WTC11 (cell line): ENCODE data around the gene GNAS-AS1. TPM values are rescaled to one million over a fixed set of nuclear protein-coding genes. Genes with fewer than 3 reads are reported as not detected.

Source experiments
- ATAC-seq: fragments of 200-7000 bp; cut with Tn5 transposase; 2 replicates; pipeline ENCODE4 v1.10.0; 2021; ENCODE audit warnings: mild to moderate bottlenecking, moderate library complexity
- CTCF ChIA-PET: fragments of 300-600 bp; sonication (Branson Sonifier 250); formaldehyde crosslinking; loops from one replicate; lab custom pipeline; 2021; ENCODE audit warnings: antibody characterized with exemption; lab: Charles Lee
- POLR2A ChIA-PET: fragments of 350-600 bp; sonication (Branson Sonifier 250); formaldehyde crosslinking; loops from one replicate; lab custom pipeline; 2021; ENCODE audit warnings: antibody characterized with exemption; lab: Charles Lee
- DNase-seq: peaks from one replicate; pipeline ENCODE4 v3.0.0; 2021; ENCODE audit warnings: low spot score
- H3K27ac Mint-ChIP-seq: 2 replicates; pipeline ENCODE4 v1.8.0; 2021; ENCODE audit warnings: mixed read lengths
- H3K27me3 Mint-ChIP-seq: 2 replicates; pipeline ENCODE4 v1.8.0; 2021; ENCODE audit warnings: low read depth, mild to moderate bottlenecking, moderate library complexity, mixed read lengths
- H3K36me3 Mint-ChIP-seq: 2 replicates; pipeline ENCODE4 v1.8.0; 2021; ENCODE audit warnings: mixed read lengths
- H3K4me1 Mint-ChIP-seq: 2 replicates; pipeline ENCODE4 v1.8.0; 2022; ENCODE audit warnings: mixed read lengths
- H3K4me3 Mint-ChIP-seq: 2 replicates; pipeline ENCODE4 v1.8.0; 2021; ENCODE audit warnings: mild to moderate bottlenecking, moderate library complexity, mixed read lengths
- H3K9me3 Mint-ChIP-seq: 2 replicates; pipeline ENCODE4 v1.8.0; 2021; ENCODE audit warnings: mixed read lengths
- ATF1 ChIP-seq: sonication (generic); formaldehyde crosslinking; IDR thresholded peaks from 2 replicates; pipeline ENCODE4 v1.8.1; 2023; ENCODE audit warnings: mild to moderate bottlenecking, moderate library complexity, missing genetic modification reagents
- ATF6 ChIP-seq: sonication (generic); formaldehyde crosslinking; IDR thresholded peaks from 2 replicates; pipeline ENCODE4 v1.8.1; 2023; ENCODE audit warnings: mild to moderate bottlenecking, missing genetic modification reagents
- CREM ChIP-seq: sonication (generic); formaldehyde crosslinking; IDR thresholded peaks from 2 replicates; pipeline ENCODE4 v1.8.1; 2022; ENCODE audit warnings: mild to moderate bottlenecking, missing genetic modification reagents, moderate library complexity
- ERG ChIP-seq: fragments of 250-450 bp; sonication (Bioruptor Pico); IDR thresholded peaks from 2 replicates; pipeline ENCODE4 v1.8.0; 2021; ENCODE audit warnings: mild to moderate bottlenecking
- FOXJ3 ChIP-seq: sonication (generic); formaldehyde crosslinking; IDR thresholded peaks from 2 replicates; pipeline ENCODE4 v1.9.0; 2021; ENCODE audit warnings: missing genetic modification reagents, mild to moderate bottlenecking, borderline replicate concordance
- NFE2L1 ChIP-seq: sonication (generic); formaldehyde crosslinking; IDR thresholded peaks from 2 replicates; pipeline ENCODE4 v1.8.1; 2023; ENCODE audit warnings: missing genetic modification reagents
- SMAD3 ChIP-seq: sonication (generic); formaldehyde crosslinking; IDR thresholded peaks from 2 replicates; pipeline ENCODE4 v1.8.0; 2022; ENCODE audit warnings: missing genetic modification reagents, mild to moderate bottlenecking, borderline replicate concordance
- SMAD4 ChIP-seq: sonication (generic); formaldehyde crosslinking; IDR thresholded peaks from 2 replicates; pipeline ENCODE4 v1.8.0; 2022; ENCODE audit warnings: mild to moderate bottlenecking, missing genetic modification reagents
- TEAD1 ChIP-seq: sonication (generic); formaldehyde crosslinking; IDR thresholded peaks from 2 replicates; pipeline ENCODE4 v1.8.0; 2022; ENCODE audit warnings: mild to moderate bottlenecking, missing genetic modification reagents
- USF1 ChIP-seq: sonication (generic); formaldehyde crosslinking; IDR thresholded peaks from 2 replicates; pipeline ENCODE4 v1.8.0; 2022; ENCODE audit warnings: mild to moderate bottlenecking, missing genetic modification reagents
- ZBTB21 ChIP-seq: sonication (generic); formaldehyde crosslinking; IDR thresholded peaks from 2 replicates; pipeline ENCODE4 v1.8.1; 2023; ENCODE audit warnings: mild to moderate bottlenecking, missing genetic modification reagents, borderline replicate concordance
- ZNF219 ChIP-seq: sonication (generic); formaldehyde crosslinking; IDR thresholded peaks from 2 replicates; pipeline ENCODE4 v1.8.0; 2023; ENCODE audit warnings: missing genetic modification reagents, mild to moderate bottlenecking, borderline replicate concordance
- ZSCAN18 ChIP-seq: fragments of 250-450 bp; sonication (Bioruptor Pico); IDR thresholded peaks from 2 replicates; pipeline ENCODE4 v2.1.2; 2022; ENCODE audit warnings: mild to moderate bottlenecking, moderate library complexity
- microRNA-seq: library from miRNA; unstranded; fragments of <30 nt; microRNA quantifications from one replicate; pipeline ENCODE4 v1.2.0, GENCODE V29; 2022; ENCODE audit warnings: borderline number of aligned reads
- total RNA-seq: library from RNA; stranded (reverse); gene quantifications from 3 replicates; pipeline ENCODE4 v1.2.3, GENCODE V29; 2021
- TF ChIP-seq, protein P1 (sequence below): sonication (generic); formaldehyde crosslinking; IDR thresholded peaks from 2 replicates; pipeline ENCODE4 v1.8.1; 2023; ENCODE audit warnings: mild to moderate bottlenecking, missing genetic modification reagents, moderate library complexity
- TF ChIP-seq, protein P2 (sequence below): sonication (generic); formaldehyde crosslinking; IDR thresholded peaks from 2 replicates; pipeline ENCODE4 v1.8.0; 2023; ENCODE audit warnings: mild to moderate bottlenecking, missing genetic modification reagents

Gene GNAS-AS1
- total RNA-seq, 1 experiment from 2014 or later, result 12.2 TPM

DNA sequence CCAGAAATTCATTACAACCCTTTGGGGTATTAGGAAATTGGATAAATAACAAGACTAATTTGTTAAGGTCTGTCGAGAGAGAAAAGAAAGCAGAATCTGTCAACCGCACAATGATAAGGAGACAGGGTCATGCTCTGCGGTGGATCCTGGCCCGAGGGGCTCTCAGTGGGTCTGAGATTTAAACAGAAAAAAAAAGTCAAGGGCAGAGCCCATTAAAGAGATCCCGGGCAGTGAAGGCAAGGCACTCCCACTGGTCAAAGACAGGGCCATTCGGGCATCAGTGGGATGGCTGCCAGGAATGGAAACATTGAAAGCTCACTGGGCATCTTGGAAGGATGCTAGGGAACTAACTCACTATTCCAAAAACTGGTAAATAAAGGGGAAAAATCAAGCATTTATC is 77.9 kb downstream of the GNAS-AS1 start:
- H3K27ac Mint-ChIP-seq, result no peak overlapping the region
- DNase-seq, result no peak
- H3K4me3 Mint-ChIP-seq, result no peak overlapping the region
- ChIA-PET CTCF (interaction anchor here (1.0 kb wide), 1 partner anchor 64 kb away, joined by 3 read pairs; no protein-coding TSS in a partner anchor), POLR2A (no interaction called here)
- H3K4me1 Mint-ChIP-seq, result no peaks in the 10 kb centered on the region
- TF ChIP-seq ZBTB21 (CRISPR knock-in tag) (no peak), ATF1 (CRISPR knock-in tag) (no peak), NFE2L1 (CRISPR knock-in tag) (no peak), ZNF219 (CRISPR knock-in tag) (no peak), USF1 (no peak), SMAD4 (CRISPR knock-in tag) (no peak), TEAD1 (CRISPR knock-in tag) (no peak), SMAD3 (CRISPR knock-in tag) (no peak), FOXJ3 (no peak), CREM (CRISPR knock-in tag) (no peak), ATF6 (CRISPR knock-in tag) (no peak), ERG (CRISPR knock-in tag) (no peak), ZSCAN18 (CRISPR knock-in tag) (no peak)
- TF ChIP-seq, protein P1, sequence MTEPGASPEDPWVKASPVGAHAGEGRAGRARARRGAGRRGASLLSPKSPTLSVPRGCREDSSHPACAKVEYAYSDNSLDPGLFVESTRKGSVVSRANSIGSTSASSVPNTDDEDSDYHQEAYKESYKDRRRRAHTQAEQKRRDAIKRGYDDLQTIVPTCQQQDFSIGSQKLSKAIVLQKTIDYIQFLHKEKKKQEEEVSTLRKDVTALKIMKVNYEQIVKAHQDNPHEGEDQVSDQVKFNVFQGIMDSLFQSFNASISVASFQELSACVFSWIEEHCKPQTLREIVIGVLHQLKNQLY (CRISPR knock-in tag), result no peak
- TF ChIP-seq, protein P2, sequence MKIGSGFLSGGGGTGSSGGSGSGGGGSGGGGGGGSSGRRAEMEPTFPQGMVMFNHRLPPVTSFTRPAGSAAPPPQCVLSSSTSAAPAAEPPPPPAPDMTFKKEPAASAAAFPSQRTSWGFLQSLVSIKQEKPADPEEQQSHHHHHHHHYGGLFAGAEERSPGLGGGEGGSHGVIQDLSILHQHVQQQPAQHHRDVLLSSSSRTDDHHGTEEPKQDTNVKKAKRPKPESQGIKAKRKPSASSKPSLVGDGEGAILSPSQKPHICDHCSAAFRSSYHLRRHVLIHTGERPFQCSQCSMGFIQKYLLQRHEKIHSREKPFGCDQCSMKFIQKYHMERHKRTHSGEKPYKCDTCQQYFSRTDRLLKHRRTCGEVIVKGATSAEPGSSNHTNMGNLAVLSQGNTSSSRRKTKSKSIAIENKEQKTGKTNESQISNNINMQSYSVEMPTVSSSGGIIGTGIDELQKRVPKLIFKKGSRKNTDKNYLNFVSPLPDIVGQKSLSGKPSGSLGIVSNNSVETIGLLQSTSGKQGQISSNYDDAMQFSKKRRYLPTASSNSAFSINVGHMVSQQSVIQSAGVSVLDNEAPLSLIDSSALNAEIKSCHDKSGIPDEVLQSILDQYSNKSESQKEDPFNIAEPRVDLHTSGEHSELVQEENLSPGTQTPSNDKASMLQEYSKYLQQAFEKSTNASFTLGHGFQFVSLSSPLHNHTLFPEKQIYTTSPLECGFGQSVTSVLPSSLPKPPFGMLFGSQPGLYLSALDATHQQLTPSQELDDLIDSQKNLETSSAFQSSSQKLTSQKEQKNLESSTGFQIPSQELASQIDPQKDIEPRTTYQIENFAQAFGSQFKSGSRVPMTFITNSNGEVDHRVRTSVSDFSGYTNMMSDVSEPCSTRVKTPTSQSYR (CRISPR knock-in tag), result no peak
- no peak for ATAC-seq
- no peaks in the 10 kb centered on the region for H3K9me3 Mint-ChIP-seq
- peaks cover 22% of the 10 kb centered on the region for H3K27me3 Mint-ChIP-seq
- H3K36me3 Mint-ChIP-seq, result no peaks in the 10 kb centered on the region

Small RNAs within 50 kb of the gene (microRNA-seq; reads per million reads assigned to microRNA genes)
- not detected for gene MIR298

Other genes with a start within 250 kb of the GNAS-AS1 start
- 89.1 to 116 TPM (median 113 TPM) in 3 replicates for gene STX16, start 199.6 kb downstream of the GNAS-AS1 start, total RNA-seq
- gene NPEPL1, start 158.1 kb downstream of the GNAS-AS1 start, total RNA-seq, result 35.3 to 39.9 TPM (median 35.8 TPM) in 3 replicates
- gene GNAS, start 1.8 kb upstream of the GNAS-AS1 start, total RNA-seq, result 868 to 954 TPM (median 912 TPM) in 3 replicates
- 53.0 to 66.9 TPM (median 57.6 TPM) in 3 replicates for gene NELFCD, start 130.4 kb upstream of the GNAS-AS1 start, total RNA-seq
- gene CTSZ, start 156.4 kb upstream of the GNAS-AS1 start, total RNA-seq, result 26.3 to 36.2 TPM (median 32.4 TPM) in 3 replicates
- gene TUBB1, start 168.5 kb upstream of the GNAS-AS1 start, total RNA-seq, result not detected in 3 replicates
- gene ATP5F1E, start 181.4 kb upstream of the GNAS-AS1 start, total RNA-seq, result 41.1 to 44.8 TPM (median 43.0 TPM) in 3 replicates
- 46.9 to 48.7 TPM (median 47.0 TPM) in 3 replicates for gene PRELID3B, start 191.9 kb upstream of the GNAS-AS1 start, total RNA-seq